Uterus (tissue), 4 donors: ENCODE measurements around the gene BCL7C. TPM values are rescaled to one million over a fixed set of nuclear protein-coding genes. Genes with fewer than 3 reads are reported as not detected.
A peak's percentile ranks its signal among the peaks of the same experiment; 100 is the strongest.

Source experiments
- DNase-seq, 2 donors: peaks; one replicate each; pipeline ENCODE4 v3.0.0-alpha.2; 2019 to 2020
- H3K27ac ChIP-seq, 2 donors: fragments of 200-600 bp; sonication (generic); 1 replicate in 1 of 2; 2 replicates in 1 of 2; pipeline ENCODE4 v1.5.1; 2016 to 2018
- H3K27me3 ChIP-seq, 2 donors: fragments of 200-600 bp; sonication (generic); one replicate each; pipeline ENCODE4 v1.5.1; 2018 to 2019; ENCODE audit warnings: control low read depth in 1 of 2
- H3K36me3 ChIP-seq, 2 donors: fragments of 200-600 bp; sonication (generic); one replicate each; pipeline ENCODE4 v1.5.1; 2019; ENCODE audit warnings: control low read depth in 1 of 2
- H3K4me1 ChIP-seq, 2 donors: fragments of 200-600 bp; sonication (generic); one replicate each; pipeline ENCODE4 v1.5.1; 2018 to 2019; ENCODE audit warnings: control low read depth in 1 of 2
- H3K4me3 ChIP-seq, 2 donors: fragments of 200-600 bp; sonication (generic); 1 replicate in 1 of 2; 2 replicates in 1 of 2; pipeline ENCODE4 v1.5.1; 2018 to 2019; ENCODE audit warnings: mild to moderate bottlenecking in 1 of 2
- H3K9me3 ChIP-seq, 2 donors: fragments of 200-600 bp; sonication (generic); one replicate each; pipeline ENCODE4 v1.5.1; 2019; ENCODE audit warnings: control low read depth in 1 of 2
- POLR2A ChIP-seq, 2 donors: fragments of 450-650 bp; IDR thresholded peaks; one replicate each; pipeline ENCODE4 v1.6.1; 2016; ENCODE audit warnings: antibody characterized with exemption in 2 of 2, mild to moderate bottlenecking in 1 of 2, moderate library complexity in 1 of 2
- intact Hi-C: fragments of 100-400 bp; cut with DNase I; formaldehyde crosslinking; loops from one replicate; pipeline ENCODE4 v1.15.1; 2023; ENCODE audit warnings: low total_unique reads
- total RNA-seq, 4 donors: library from RNA; depleted of rRNA in 3 of 4; stranded (reverse); fragments of >200 nt in 3 of 4; gene quantifications; one replicate each; pipeline versions ENCODE4 v1.1.0 to v1.2.4, GENCODE V29; 2014 to 2023
- TF ChIP-seq, protein P1 (sequence below), 4 experiments: fragments of 200-600 bp in 2 of 4; fragments of 450-650 bp in 2 of 4; sonication (generic) in 2 of 4; IDR thresholded peaks; one replicate each; pipeline ENCODE4 v1.5.1; 2016 to 2019; ENCODE audit warnings: antibody characterized with exemption in 4 of 4, mild to moderate bottlenecking in 2 of 4, moderate library complexity in 1 of 4
- donor health status: DM: yes; HTN: yes; CAD: no.

The BCL7C gene
- total RNA-seq, 4 donors from 2014 or later = 16.5 to 44.8 (median 35.2) TPM

DNA sequence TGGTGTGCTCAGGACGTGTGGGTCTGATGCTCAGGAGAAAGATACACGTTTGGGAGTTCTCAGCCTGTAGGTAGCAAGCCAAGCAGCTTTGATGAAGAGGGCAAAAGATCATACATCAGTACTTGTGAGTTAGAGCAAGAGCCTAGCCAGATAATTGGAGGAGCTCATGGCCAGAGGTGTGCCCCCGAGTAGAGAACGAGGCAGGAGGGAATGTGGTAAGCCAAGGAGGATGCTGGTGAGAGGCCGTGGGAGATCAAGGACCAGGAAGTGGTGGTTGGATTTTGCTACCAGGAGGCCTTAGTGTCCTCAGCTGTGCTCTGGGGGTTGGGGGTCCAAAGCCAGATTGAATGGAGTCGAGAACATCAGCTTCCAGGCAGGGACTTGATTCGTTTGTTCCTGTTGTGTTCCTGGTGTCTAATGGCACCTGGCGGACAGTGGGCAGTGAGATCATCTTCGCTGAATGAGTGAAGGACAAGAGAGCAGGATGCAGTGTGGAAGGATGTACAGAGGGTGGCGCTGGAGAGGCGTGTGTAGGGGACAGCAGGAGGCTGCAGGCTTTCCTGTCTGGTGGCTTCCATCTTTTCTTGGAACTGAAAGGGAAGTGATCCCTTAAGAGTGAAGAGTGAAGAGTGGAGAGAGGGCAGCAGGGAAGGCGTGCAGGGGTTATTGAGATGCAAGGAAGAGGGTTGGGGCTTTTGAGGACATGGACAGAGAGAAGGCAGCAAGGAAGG is 41.1 kb upstream of the BCL7C start:
- Histone ChIP-seq H3K9me3 (no peaks in the 10 kb centered on the region), H3K27me3 (no peaks in the 10 kb centered on the region), H3K36me3 (no peaks in the 10 kb centered on the region), H3K27ac (no peak overlapping the region), H3K4me1 (no peaks in the 10 kb centered on the region), H3K4me3 (no peak overlapping the region)
- intact Hi-C loops = no loop called here
- no peak for TF ChIP-seq POLR2A (IDR thresholded peaks at IDR 0.05)
- TF ChIP-seq, protein P1, sequence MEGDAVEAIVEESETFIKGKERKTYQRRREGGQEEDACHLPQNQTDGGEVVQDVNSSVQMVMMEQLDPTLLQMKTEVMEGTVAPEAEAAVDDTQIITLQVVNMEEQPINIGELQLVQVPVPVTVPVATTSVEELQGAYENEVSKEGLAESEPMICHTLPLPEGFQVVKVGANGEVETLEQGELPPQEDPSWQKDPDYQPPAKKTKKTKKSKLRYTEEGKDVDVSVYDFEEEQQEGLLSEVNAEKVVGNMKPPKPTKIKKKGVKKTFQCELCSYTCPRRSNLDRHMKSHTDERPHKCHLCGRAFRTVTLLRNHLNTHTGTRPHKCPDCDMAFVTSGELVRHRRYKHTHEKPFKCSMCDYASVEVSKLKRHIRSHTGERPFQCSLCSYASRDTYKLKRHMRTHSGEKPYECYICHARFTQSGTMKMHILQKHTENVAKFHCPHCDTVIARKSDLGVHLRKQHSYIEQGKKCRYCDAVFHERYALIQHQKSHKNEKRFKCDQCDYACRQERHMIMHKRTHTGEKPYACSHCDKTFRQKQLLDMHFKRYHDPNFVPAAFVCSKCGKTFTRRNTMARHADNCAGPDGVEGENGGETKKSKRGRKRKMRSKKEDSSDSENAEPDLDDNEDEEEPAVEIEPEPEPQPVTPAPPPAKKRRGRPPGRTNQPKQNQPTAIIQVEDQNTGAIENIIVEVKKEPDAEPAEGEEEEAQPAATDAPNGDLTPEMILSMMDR (IDR thresholded peaks at IDR 0.05) = peak in 2 of 4 experiments; percentile 15 to 34
- no peak for DNase-seq

DNA sequence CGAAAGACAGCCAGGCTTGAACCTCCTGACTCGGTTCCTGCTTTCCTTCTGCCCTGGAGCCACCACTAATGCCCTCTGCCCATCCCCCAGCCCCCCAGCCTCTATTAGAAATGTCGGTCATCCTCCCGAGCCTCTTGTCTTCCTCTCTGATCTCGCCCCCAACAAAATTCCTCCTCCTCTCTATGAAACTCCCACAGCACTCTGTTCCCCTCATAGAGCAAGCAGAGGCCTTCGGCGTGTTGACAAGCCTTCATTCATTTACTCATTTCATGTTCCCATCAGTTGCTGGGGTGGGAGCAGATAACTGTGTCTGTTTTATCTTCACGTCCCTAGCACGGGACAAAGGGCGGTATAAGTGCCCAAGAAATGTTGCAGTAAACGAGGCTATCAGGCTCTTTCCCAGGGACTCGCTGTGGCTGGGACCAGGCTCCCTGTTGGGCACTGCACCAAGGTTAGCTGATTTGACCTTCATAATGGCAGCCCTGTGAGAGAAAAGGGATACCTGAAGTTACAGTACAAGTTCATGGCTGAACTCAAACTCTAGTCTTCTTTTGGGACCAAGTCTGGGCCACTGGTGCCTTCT is 37.3 kb upstream of the BCL7C start:
- Histone ChIP-seq H3K27ac (no peak overlapping the region), H3K36me3 (no peaks in the 10 kb centered on the region), H3K4me1 (no peaks in the 10 kb centered on the region), H3K4me3 (no peak overlapping the region), H3K27me3 (no peaks in the 10 kb centered on the region), H3K9me3 (no peaks in the 10 kb centered on the region)
- TF ChIP-seq, protein P1 (IDR thresholded peaks at IDR 0.05) = no peak
- TF ChIP-seq POLR2A (IDR thresholded peaks at IDR 0.05) = no peak
- DNase-seq = no peak
- intact Hi-C loops = no loop called here

DNA sequence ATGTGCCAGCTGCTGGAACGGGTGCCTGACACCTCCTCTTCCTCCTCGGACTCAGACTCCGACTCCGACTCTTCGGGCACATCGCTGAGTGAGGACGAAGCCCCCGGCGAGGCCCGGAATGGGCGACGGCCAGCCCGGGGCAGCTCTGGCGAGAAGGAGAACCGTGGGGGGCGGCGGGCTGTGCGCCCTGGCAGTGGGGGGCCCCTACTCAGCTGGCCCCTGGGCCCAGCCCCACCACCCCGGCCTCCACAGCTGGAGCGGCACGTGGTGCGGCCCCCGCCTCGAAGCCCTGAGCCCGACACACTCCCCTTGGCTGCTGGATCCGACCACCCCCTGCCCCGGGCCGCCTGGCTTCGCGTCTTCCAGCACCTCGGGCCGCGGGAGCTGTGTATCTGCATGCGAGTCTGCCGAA is 36.3 kb upstream of the BCL7C start:
- no peak for DNase-seq
- Histone ChIP-seq H3K4me3 (no peak overlapping the region), H3K36me3 (no peaks in the 10 kb centered on the region), H3K27me3 (no peaks in the 10 kb centered on the region), H3K4me1 (no peaks in the 10 kb centered on the region), H3K9me3 (no peaks in the 10 kb centered on the region), H3K27ac (no peak overlapping the region)
- intact Hi-C loops = no loop called here
- TF ChIP-seq POLR2A (IDR thresholded peaks at IDR 0.05) = no peak
- TF ChIP-seq, protein P1 (IDR thresholded peaks at IDR 0.05) = no peak

DNA sequence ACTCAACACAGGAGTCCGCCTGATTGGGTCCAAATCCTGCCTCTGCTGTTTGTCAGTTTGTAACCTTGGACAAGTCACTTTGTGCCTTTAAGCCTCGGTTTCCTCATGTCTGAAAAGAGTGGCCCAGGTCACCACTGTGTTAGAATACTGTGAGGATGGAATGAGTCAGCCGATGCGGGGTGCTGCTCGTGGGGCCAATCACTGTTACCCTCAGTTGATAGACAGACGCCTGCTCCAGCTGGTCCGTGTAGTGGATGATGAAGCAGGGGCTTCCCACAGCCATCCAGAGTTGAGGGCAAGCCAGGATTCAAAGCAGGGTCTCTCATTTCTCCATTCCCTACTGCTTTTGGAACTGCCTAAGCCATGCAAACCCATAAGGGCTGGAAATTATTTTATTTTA is 35.3 kb upstream of the BCL7C start:
- Histone ChIP-seq H3K4me3 (no peak overlapping the region), H3K9me3 (no peaks in the 10 kb centered on the region), H3K36me3 (no peaks in the 10 kb centered on the region), H3K27ac (no peak overlapping the region), H3K4me1 (peaks cover 0 to 8% of the 10 kb centered on the region in 2 donors), H3K27me3 (no peaks in the 10 kb centered on the region)
- TF ChIP-seq, protein P1 (IDR thresholded peaks at IDR 0.05) = no peak
- TF ChIP-seq POLR2A (IDR thresholded peaks at IDR 0.05) = no peak
- intact Hi-C loops = no loop called here
- DNase-seq = no peak

DNA sequence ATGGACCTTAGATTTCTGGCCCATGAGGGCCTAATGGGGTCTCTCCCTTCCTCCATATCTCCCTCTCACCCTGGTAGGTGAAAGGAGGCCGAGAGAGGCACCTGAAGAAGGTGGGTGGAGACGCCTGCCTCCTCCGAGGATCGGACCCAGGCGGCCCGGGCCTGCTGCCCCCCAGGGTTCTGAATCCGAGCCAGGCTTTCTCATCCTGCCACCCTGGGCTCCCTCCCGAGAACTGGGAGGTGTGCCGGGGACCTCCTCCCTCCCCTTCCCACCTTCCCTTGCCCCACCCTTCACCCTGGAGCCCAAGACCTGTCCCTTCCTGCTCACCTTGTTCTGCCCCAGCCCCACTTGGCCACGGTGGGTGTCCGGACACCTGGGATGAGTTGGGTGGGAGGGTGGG is 34.5 kb upstream of the BCL7C start:
- no peaks in the 10 kb centered on the region for H3K36me3 ChIP-seq
- H3K4me3 ChIP-seq = no peak overlapping the region
- H3K4me1 ChIP-seq = peaks cover 0 to 8% of the 10 kb centered on the region in 2 donors
- H3K27me3 ChIP-seq = no peaks in the 10 kb centered on the region
- H3K27ac ChIP-seq = no peak overlapping the region
- no peaks in the 10 kb centered on the region for H3K9me3 ChIP-seq
- intact Hi-C loops = no loop called here
- DNase-seq = no peak
- TF ChIP-seq, protein P1 (IDR thresholded peaks at IDR 0.05) = no peak
- TF ChIP-seq POLR2A (IDR thresholded peaks at IDR 0.05) = no peak
